SU-DHL-6 (cell line): ENCODE results near the gene CHRNB4.

Source experiments
- H2AFZ ChIP-seq: fragments of 200-600 bp; sonication (generic); 2 replicates; pipeline ENCODE4 v1.6.1; 2014; ENCODE audit warnings: low read depth, mild to moderate bottlenecking, moderate library complexity, mixed read lengths, antibody characterized with exemption, low read length; ENCODE audit not compliant: severe bottlenecking
- H3F3A ChIP-seq: fragments of 200-600 bp; shearing (Covaris generic); 2 replicates; pipeline ENCODE4 v1.6.0; 2016; ENCODE audit warnings: antibody characterized with exemption, mild to moderate bottlenecking; ENCODE audit not compliant: insufficient read depth
- H3K27ac ChIP-seq: fragments of 200-600 bp; sonication (generic); 2 replicates; pipeline ENCODE4 v1.5.1; 2016; ENCODE audit warnings: low read depth, mild to moderate bottlenecking, low read length, moderate library complexity, mixed read lengths
- H3K27me3 ChIP-seq: fragments of 200-600 bp; sonication (generic), shearing (Covaris generic); 2 replicates; pipeline ENCODE4 v1.6.0; 2014; ENCODE audit warnings: mild to moderate bottlenecking, low read length
- H3K36me3 ChIP-seq: fragments of 200-600 bp; sonication (generic); 2 replicates; pipeline ENCODE4 v1.6.1; 2014; ENCODE audit warnings: mild to moderate bottlenecking, low read length, mixed read lengths
- H3K4me2 ChIP-seq: fragments of 300-600, 200-600 bp; shearing (Covaris generic), sonication (generic); 2 replicates; pipeline ENCODE4 v1.6.0; 2014; ENCODE audit warnings: low read length, low read depth, mild to moderate bottlenecking; ENCODE audit not compliant: poor library complexity, severe bottlenecking
- H3K4me3 ChIP-seq: fragments of 200-600 bp; sonication (generic); 2 replicates; pipeline ENCODE4 v1.5.1; 2014; ENCODE audit warnings: antibody characterized with exemption, low read length, mild to moderate bottlenecking, mixed read lengths; ENCODE audit not compliant: insufficient read depth, poor library complexity, severe bottlenecking
- H3K79me2 ChIP-seq: fragments of 200-600 bp; sonication (generic); 2 replicates; pipeline ENCODE4 v1.6.1; 2014; ENCODE audit warnings: mild to moderate bottlenecking, low read length, moderate library complexity; ENCODE audit not compliant: insufficient read depth
- H3K9ac ChIP-seq: fragments of 200-600 bp; sonication (generic); 2 replicates; pipeline ENCODE4 v1.7.0; 2014; ENCODE audit warnings: mild to moderate bottlenecking, low read length
- H3K9me2 ChIP-seq: fragments of 200-600 bp; sonication (generic); replicated peaks from 2 replicates; pipeline ENCODE4 v1.6.1; 2014; ENCODE audit warnings: low read length; ENCODE audit not compliant: insufficient read depth
- H3K9me3 ChIP-seq: fragments of 200-600 bp; sonication (generic); 2 replicates; pipeline ENCODE4 v1.6.1; 2014; ENCODE audit warnings: low read length, mixed read lengths; ENCODE audit not compliant: insufficient read depth
- H4K20me1 ChIP-seq: fragments of 200-600 bp; sonication (generic); 2 replicates; pipeline ENCODE4 v1.6.1; 2014; ENCODE audit warnings: low read depth, mild to moderate bottlenecking, antibody characterized with exemption, low read length, moderate library complexity, mixed read lengths
- EZH2phosphoT487 ChIP-seq: fragments of 200-600 bp; sonication (generic), shearing (Covaris generic); conservative IDR thresholded peaks from 2 replicates; pipeline ENCODE4 v1.6.1; 2018; ENCODE audit warnings: mild to moderate bottlenecking, antibody characterized with exemption, low read length, moderate library complexity, mixed read lengths
- TF ChIP-seq, protein P1 (sequence below): fragments of 200-600 bp; sonication (generic); IDR thresholded peaks from one replicate; pipeline ENCODE4 v1.5.1; 2017; ENCODE audit warnings: antibody characterized with exemption, mild to moderate bottlenecking, low read length, moderate library complexity; ENCODE audit not compliant: insufficient read depth, poor library complexity, severe bottlenecking

CHRNB4 gene

GRCh38 chr15:78662028-78662427 lies 21.0 kb upstream of the CHRNB4 start:
- H3K9ac ChIP-seq: no peak overlapping the region
- H3K4me2 ChIP-seq: no peak overlapping the region
- H3K9me2 ChIP-seq: no peaks in the 10 kb centered on the region
- H3K4me3 ChIP-seq: no peak overlapping the region
- no peaks in the 10 kb centered on the region for H3F3A ChIP-seq
- H3K27ac ChIP-seq: no peak overlapping the region
- no peak overlapping the region for H2AFZ ChIP-seq
- H3K27me3 ChIP-seq: no peaks in the 10 kb centered on the region
- no peaks in the 10 kb centered on the region for H3K36me3 ChIP-seq
- H3K79me2 ChIP-seq: no peaks in the 10 kb centered on the region
- H4K20me1 ChIP-seq: no peaks in the 10 kb centered on the region
- TF ChIP-seq, protein P1, sequence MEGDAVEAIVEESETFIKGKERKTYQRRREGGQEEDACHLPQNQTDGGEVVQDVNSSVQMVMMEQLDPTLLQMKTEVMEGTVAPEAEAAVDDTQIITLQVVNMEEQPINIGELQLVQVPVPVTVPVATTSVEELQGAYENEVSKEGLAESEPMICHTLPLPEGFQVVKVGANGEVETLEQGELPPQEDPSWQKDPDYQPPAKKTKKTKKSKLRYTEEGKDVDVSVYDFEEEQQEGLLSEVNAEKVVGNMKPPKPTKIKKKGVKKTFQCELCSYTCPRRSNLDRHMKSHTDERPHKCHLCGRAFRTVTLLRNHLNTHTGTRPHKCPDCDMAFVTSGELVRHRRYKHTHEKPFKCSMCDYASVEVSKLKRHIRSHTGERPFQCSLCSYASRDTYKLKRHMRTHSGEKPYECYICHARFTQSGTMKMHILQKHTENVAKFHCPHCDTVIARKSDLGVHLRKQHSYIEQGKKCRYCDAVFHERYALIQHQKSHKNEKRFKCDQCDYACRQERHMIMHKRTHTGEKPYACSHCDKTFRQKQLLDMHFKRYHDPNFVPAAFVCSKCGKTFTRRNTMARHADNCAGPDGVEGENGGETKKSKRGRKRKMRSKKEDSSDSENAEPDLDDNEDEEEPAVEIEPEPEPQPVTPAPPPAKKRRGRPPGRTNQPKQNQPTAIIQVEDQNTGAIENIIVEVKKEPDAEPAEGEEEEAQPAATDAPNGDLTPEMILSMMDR: no peak
- TF ChIP-seq EZH2phosphoT487: no peak
- no peaks in the 10 kb centered on the region for H3K9me3 ChIP-seq

GRCh38 chr15:78661001-78661400 lies 20.0 kb upstream of the CHRNB4 start:
- TF ChIP-seq EZH2phosphoT487: no peak
- TF ChIP-seq, protein P1: no peak

GRCh38 chr15:78660584-78660983 lies 19.6 kb upstream of the CHRNB4 start:
- no peak overlapping the region for H2AFZ ChIP-seq
- H3K27ac ChIP-seq: no peak overlapping the region
- no peaks in the 10 kb centered on the region for H3K79me2 ChIP-seq
- H3K27me3 ChIP-seq: no peaks in the 10 kb centered on the region
- no peaks in the 10 kb centered on the region for H3F3A ChIP-seq
- TF ChIP-seq, protein P1: no peak
- TF ChIP-seq EZH2phosphoT487: no peak
- H3K4me2 ChIP-seq: no peak overlapping the region
- no peaks in the 10 kb centered on the region for H3K9me3 ChIP-seq
- H4K20me1 ChIP-seq: no peaks in the 10 kb centered on the region
- no peaks in the 10 kb centered on the region for H3K36me3 ChIP-seq
- H3K4me3 ChIP-seq: no peak overlapping the region
- no peaks in the 10 kb centered on the region for H3K9me2 ChIP-seq
- H3K9ac ChIP-seq: no peak overlapping the region

More at GRCh38 chr15:78661001-78661400, 20.0 kb upstream of the CHRNB4 start:
- H3K27ac ChIP-seq: no peak overlapping the region
- no peaks in the 10 kb centered on the region for H4K20me1 ChIP-seq
- H3K4me2 ChIP-seq: no peak overlapping the region
- H3K36me3 ChIP-seq: no peaks in the 10 kb centered on the region
- no peaks in the 10 kb centered on the region for H3K27me3 ChIP-seq
- H3K9me2 ChIP-seq: no peaks in the 10 kb centered on the region
- no peak overlapping the region for H3K9ac ChIP-seq
- H3K79me2 ChIP-seq: no peaks in the 10 kb centered on the region
- no peaks in the 10 kb centered on the region for H3K9me3 ChIP-seq
- H3K4me3 ChIP-seq: no peak overlapping the region
- H2AFZ ChIP-seq: no peak overlapping the region
- no peaks in the 10 kb centered on the region for H3F3A ChIP-seq

GRCh38 chr15:78658823-78659222 lies 17.8 kb upstream of the CHRNB4 start:
- no peaks in the 10 kb centered on the region for H3K36me3 ChIP-seq
- no peaks in the 10 kb centered on the region for H3K79me2 ChIP-seq
- H4K20me1 ChIP-seq: no peaks in the 10 kb centered on the region
- no peak for TF ChIP-seq EZH2phosphoT487
- TF ChIP-seq, protein P1: no peak
- H3K4me2 ChIP-seq: no peak overlapping the region
- H3K9me3 ChIP-seq: no peaks in the 10 kb centered on the region
- H3K9me2 ChIP-seq: no peaks in the 10 kb centered on the region
- no peak overlapping the region for H3K9ac ChIP-seq
- no peak overlapping the region for H2AFZ ChIP-seq
- H3K27me3 ChIP-seq: no peaks in the 10 kb centered on the region
- H3K27ac ChIP-seq: no peak overlapping the region
- H3F3A ChIP-seq: no peaks in the 10 kb centered on the region
- no peak overlapping the region for H3K4me3 ChIP-seq
